Neural progenitor cell (in vitro differentiated cells): ENCODE data around the gene TPPP. TPM values are rescaled to one million over a fixed set of nuclear protein-coding genes. Genes with fewer than 3 reads are reported as not detected.
A peak's percentile ranks its signal among the peaks of the same experiment; 100 is the strongest.

Source experiments
- DNase-seq: peaks from one replicate; pipeline ENCODE4 v3.0.0-alpha.2; 2016; ENCODE audit warnings: low spot score
- H2AFZ ChIP-seq: fragments of 200-600 bp; sonication (generic); replicated peaks from 2 replicates; pipeline ENCODE4 v1.6.1; 2016; ENCODE audit warnings: antibody characterized with exemption
- H3F3A ChIP-seq: fragments of 200-600 bp; sonication (generic); 2 replicates; pipeline ENCODE4 v1.6.1; 2016; ENCODE audit warnings: antibody characterized with exemption, low read depth
- H3K27ac ChIP-seq: fragments of 200-600 bp; sonication (generic); 2 replicates; pipeline ENCODE4 v1.5.1; 2016; ENCODE audit warnings: mild to moderate bottlenecking
- H3K27me3 ChIP-seq: fragments of 200-600 bp; sonication (generic); 2 replicates; pipeline ENCODE4 v1.6.1; 2016; ENCODE audit warnings: mild to moderate bottlenecking, moderate library complexity
- H3K36me3 ChIP-seq: fragments of 200-600 bp; sonication (generic); 2 replicates; pipeline ENCODE4 v1.5.1; 2016
- H3K4me1 ChIP-seq: fragments of 200-600 bp; sonication (generic); 2 replicates; pipeline ENCODE4 v1.6.1; 2016; ENCODE audit warnings: mixed run types
- H3K4me2 ChIP-seq: fragments of 200-600 bp; sonication (generic); 2 replicates; pipeline ENCODE4 v1.6.1; 2016
- H3K4me3 ChIP-seq: fragments of 200-600 bp; sonication (generic); 2 replicates; pipeline ENCODE4 v1.5.1; 2016
- H3K79me2 ChIP-seq: fragments of 200-600 bp; sonication (generic); 2 replicates; pipeline ENCODE4 v1.6.1; 2016; ENCODE audit warnings: low read depth
- H3K9ac ChIP-seq: fragments of 200-600 bp; sonication (generic); 2 replicates; pipeline ENCODE4 v1.6.1; 2016
- H3K9me3 ChIP-seq: fragments of 200-600 bp; sonication (generic); 2 replicates; pipeline ENCODE4 v1.5.1; 2016; ENCODE audit warnings: low read depth
- H4K20me1 ChIP-seq: fragments of 200-600 bp; sonication (generic); 2 replicates; pipeline ENCODE4 v1.6.1; 2016; ENCODE audit warnings: low read depth
- H3K27ac Mint-ChIP-seq: 3 replicates; pipeline ENCODE4 v1.8.0; 2021; ENCODE audit warnings: mixed read lengths
- H3K27me3 Mint-ChIP-seq: 2 replicates; pipeline ENCODE4 v1.8.0; 2022; ENCODE audit warnings: low read depth, mild to moderate bottlenecking, inconsistent platforms, moderate library complexity, mixed read lengths; ENCODE audit not compliant: insufficient read depth
- H3K36me3 Mint-ChIP-seq: 3 replicates; pipeline ENCODE4 v1.8.0; 2021; ENCODE audit warnings: mixed read lengths
- H3K4me1 Mint-ChIP-seq: 3 replicates; pipeline ENCODE4 v1.8.0; 2021; ENCODE audit warnings: mixed read lengths
- H3K4me3 Mint-ChIP-seq: 3 replicates; pipeline ENCODE4 v1.8.0; 2021; ENCODE audit warnings: mild to moderate bottlenecking, moderate library complexity, mixed read lengths
- H3K9me3 Mint-ChIP-seq: 3 replicates; pipeline ENCODE4 v1.8.0; 2020; ENCODE audit warnings: mixed read lengths
- CTCF ChIP-seq: fragments of 200-600 bp; sonication (generic); IDR thresholded peaks from 2 replicates; pipeline ENCODE4 v1.5.1; 2017; ENCODE audit warnings: antibody characterized with exemption, mild to moderate bottlenecking
- EZH2 ChIP-seq: fragments of 200-600 bp; sonication (generic); IDR thresholded peaks from 2 replicates; pipeline ENCODE4 v1.6.1; 2017; ENCODE audit warnings: antibody characterized with exemption, mild to moderate bottlenecking, moderate library complexity
- EZH2phosphoT487 ChIP-seq: fragments of 200-600 bp; sonication (generic); IDR thresholded peaks from 2 replicates; pipeline ENCODE4 v1.6.1; 2017; ENCODE audit warnings: antibody characterized with exemption
- total RNA-seq: library from RNA; depleted of rRNA; stranded (reverse); fragments of >200 nt; gene quantifications from 2 replicates; pipeline ENCODE4 v1.2.3, GENCODE V29; 2015; ENCODE audit warnings: low replicate concordance

TPPP gene
- total RNA-seq, 1 donor from 2014 or later: not detected

DNA sequence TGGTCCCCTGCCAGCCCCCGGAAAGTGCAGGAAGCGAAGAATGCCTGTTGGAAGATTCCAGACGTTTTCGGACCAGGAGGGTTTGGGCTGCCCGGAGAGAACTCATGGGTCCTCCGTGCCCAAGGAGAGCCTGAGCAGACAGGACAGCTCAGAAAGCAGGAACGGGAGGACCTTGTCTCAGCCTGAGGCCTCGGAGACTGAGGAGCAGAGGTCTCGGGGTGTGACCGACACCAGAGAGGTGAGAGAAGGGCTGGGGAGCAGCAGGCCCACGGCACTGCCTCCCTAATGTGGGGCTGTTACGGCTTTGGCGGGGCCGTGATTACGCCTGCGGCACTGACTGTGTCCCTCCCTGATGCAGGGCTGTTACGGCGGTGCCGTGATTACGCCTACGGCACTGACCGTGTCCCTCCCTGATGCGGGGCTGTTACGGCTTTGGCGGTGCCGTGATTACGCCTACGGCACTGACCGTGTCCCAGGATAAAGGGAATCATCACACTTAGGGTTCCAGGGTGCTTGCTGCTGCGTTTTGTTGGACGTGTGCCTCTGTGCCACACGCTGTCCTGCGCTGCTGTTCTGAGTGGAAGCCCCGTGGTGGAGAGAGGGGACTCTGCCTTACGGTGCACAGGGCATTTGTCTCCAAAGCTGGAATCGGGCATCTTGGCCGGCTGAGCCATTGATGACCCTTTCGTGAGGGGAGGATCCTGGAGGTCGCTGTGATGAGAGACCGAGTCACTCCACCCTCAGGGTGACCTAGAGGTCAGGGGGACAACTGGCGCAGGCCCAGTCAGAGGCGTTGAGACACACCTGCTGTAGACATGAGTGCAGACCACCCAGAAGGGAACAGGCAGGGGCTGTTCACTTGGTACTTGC is 55.3 kb downstream of the TPPP start:
- H3K4me1 ChIP-seq: no peaks in the 10 kb centered on the region
- H3K36me3 Mint-ChIP-seq: peaks cover 28% of the 10 kb centered on the region
- peaks cover 7% of the 10 kb centered on the region for H3F3A ChIP-seq
- no peak overlapping the region for H3K4me3 ChIP-seq
- H3K27ac Mint-ChIP-seq: no peak overlapping the region
- peaks cover 2% of the 10 kb centered on the region for H3K36me3 ChIP-seq
- no peaks in the 10 kb centered on the region for H3K9me3 ChIP-seq
- H3K79me2 ChIP-seq: no peaks in the 10 kb centered on the region
- no peak overlapping the region for H3K9ac ChIP-seq
- no peak overlapping the region for H3K4me3 Mint-ChIP-seq
- H3K27me3 Mint-ChIP-seq: no peaks in the 10 kb centered on the region
- DNase-seq: no peak
- H3K4me2 ChIP-seq: no peak overlapping the region
- H3K9me3 Mint-ChIP-seq: no peaks in the 10 kb centered on the region
- no peaks in the 10 kb centered on the region for H3K27me3 ChIP-seq
- no peaks in the 10 kb centered on the region for H3K4me1 Mint-ChIP-seq
- no peak for TF ChIP-seq EZH2
- no peak for TF ChIP-seq CTCF
- H2AFZ ChIP-seq: no peak overlapping the region
- no peak overlapping the region for H3K27ac ChIP-seq
- peaks cover 8% of the 10 kb centered on the region for H4K20me1 ChIP-seq

- TF ChIP-seq EZH2phosphoT487 (no peak), EZH2 (no peak), CTCF (no peak)
- Histone ChIP-seq H3K9ac (no peak overlapping the region), H2AFZ (no peak overlapping the region), H3K4me1 (no peaks in the 10 kb centered on the region), H3K4me3 (no peak overlapping the region), H3K36me3 (peaks cover 2% of the 10 kb centered on the region), H3K79me2 (no peaks in the 10 kb centered on the region), H3K27ac (no peak overlapping the region), H3K4me2 (no peak overlapping the region), H4K20me1 (peaks cover 8% of the 10 kb centered on the region), H3K27me3 (no peaks in the 10 kb centered on the region), H3F3A (peaks cover 7% of the 10 kb centered on the region), H3K9me3 (no peaks in the 10 kb centered on the region)
- no peak overlapping the region for H3K27ac Mint-ChIP-seq
- H3K4me1 Mint-ChIP-seq: no peaks in the 10 kb centered on the region
- peaks cover 28% of the 10 kb centered on the region for H3K36me3 Mint-ChIP-seq
- no peaks in the 10 kb centered on the region for H3K27me3 Mint-ChIP-seq
- no peaks in the 10 kb centered on the region for H3K9me3 Mint-ChIP-seq
- DNase-seq: no peak
- peak overlapping the region; percentile 10 for H3K4me3 Mint-ChIP-seq
Measured at GRCh38 chr5:636951-637350, 56.2 kb downstream of the TPPP start.

- H3K79me2 ChIP-seq: no peaks in the 10 kb centered on the region
Measured at GRCh38 chr5:635306-636055, 57.7 kb downstream of the TPPP start.

More at GRCh38 chr5:635306-636055, 57.7 kb downstream of the TPPP start:
- H3K27ac Mint-ChIP-seq: no peak overlapping the region
- H3K36me3 Mint-ChIP-seq: peaks cover 28% of the 10 kb centered on the region
- peaks cover 7% of the 10 kb centered on the region for H3F3A ChIP-seq
- H3K27me3 Mint-ChIP-seq: no peaks in the 10 kb centered on the region
- no peak overlapping the region for H2AFZ ChIP-seq
- H3K4me3 Mint-ChIP-seq: no peak overlapping the region
- H3K4me3 ChIP-seq: no peak overlapping the region
- no peak overlapping the region for H3K4me2 ChIP-seq
- H3K27ac ChIP-seq: no peak overlapping the region
- DNase-seq: no peak
- no peaks in the 10 kb centered on the region for H3K27me3 ChIP-seq
- peaks cover 2% of the 10 kb centered on the region for H3K36me3 ChIP-seq
- no peaks in the 10 kb centered on the region for H3K4me1 Mint-ChIP-seq
- no peak overlapping the region for H3K9ac ChIP-seq
- no peaks in the 10 kb centered on the region for H3K9me3 Mint-ChIP-seq
- no peaks in the 10 kb centered on the region for H3K9me3 ChIP-seq
- peaks cover 8% of the 10 kb centered on the region for H4K20me1 ChIP-seq
- TF ChIP-seq EZH2: no peak
- TF ChIP-seq EZH2phosphoT487: no peak
- no peak for TF ChIP-seq CTCF
- H3K4me1 ChIP-seq: no peaks in the 10 kb centered on the region
